Measurements from ENCODE around the gene EHMT2. TPM values are rescaled to one million over a fixed set of nuclear protein-coding genes. Genes with fewer than 3 reads are reported as not detected.

Gene EHMT2
- total and polyA plus RNA-seq, 2 of the 13 experiments (the other 11 are each of a cell fraction or from before 2014, with no cell fraction given), result 55.2 to 69.2 TPM

DNA sequence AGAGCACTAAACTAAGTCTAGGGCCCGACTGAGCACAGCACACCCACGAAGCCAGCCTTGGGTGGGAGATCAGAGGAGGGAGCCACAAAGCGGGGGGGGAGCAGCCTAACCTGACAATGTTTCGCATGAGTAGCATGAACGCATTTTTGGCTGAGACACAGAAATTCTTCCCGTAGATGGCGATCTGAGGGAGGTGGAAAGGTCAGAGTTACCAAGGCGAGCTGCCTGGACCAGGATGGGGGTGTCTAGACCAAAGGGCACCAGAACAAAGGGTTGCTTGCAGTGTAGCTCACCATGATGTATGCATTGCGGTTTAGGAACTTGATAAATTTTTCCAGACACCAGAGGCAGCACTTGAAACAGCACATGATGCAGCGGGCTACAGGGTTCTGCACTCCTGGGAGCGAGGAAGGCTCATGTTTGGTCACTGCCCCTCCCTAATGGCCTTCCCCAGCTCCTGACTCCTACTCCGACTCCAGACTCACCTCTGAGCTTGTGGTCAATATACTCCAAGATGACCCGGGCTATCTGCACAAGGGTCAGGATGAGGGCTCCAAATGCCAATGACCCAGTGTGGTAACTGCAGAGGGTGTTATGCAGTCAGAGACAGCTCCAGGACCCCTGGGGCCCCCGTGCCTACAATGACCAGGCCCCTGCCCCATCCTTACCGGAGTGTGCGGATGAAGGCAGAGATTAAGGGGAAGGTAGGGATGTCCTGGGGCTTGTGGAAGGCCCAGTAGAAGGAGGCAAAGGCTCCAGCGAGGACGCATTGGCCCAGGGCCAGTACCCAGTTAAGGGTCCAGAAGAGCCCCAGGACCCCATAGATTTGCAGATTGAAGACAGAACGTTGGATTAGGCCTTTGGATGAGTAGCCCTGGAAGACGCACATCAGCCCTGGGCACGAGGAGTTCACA lies 32.0 kb downstream of the EHMT2 start (continued):
- TF ChIP-seq, protein P1, sequence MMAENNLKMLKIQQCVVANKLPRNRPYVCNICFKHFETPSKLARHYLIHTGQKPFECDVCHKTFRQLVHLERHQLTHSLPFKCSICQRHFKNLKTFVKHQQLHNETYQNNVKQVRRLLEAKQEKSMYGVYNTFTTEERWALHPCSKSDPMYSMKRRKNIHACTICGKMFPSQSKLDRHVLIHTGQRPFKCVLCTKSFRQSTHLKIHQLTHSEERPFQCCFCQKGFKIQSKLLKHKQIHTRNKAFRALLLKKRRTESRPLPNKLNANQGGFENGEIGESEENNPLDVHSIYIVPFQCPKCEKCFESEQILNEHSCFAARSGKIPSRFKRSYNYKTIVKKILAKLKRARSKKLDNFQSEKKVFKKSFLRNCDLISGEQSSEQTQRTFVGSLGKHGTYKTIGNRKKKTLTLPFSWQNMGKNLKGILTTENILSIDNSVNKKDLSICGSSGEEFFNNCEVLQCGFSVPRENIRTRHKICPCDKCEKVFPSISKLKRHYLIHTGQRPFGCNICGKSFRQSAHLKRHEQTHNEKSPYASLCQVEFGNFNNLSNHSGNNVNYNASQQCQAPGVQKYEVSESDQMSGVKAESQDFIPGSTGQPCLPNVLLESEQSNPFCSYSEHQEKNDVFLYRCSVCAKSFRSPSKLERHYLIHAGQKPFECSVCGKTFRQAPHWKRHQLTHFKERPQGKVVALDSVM (CRISPR knock-in tag; IDR thresholded peaks at IDR 0.05), result peak; percentile 24; the same call in 1 of the 2 replicates
- no peak for TF ChIP-seq SMYD3 (CRISPR knock-in tag; IDR thresholded peaks at IDR 0.05)
- TF ChIP-seq, protein P2, sequence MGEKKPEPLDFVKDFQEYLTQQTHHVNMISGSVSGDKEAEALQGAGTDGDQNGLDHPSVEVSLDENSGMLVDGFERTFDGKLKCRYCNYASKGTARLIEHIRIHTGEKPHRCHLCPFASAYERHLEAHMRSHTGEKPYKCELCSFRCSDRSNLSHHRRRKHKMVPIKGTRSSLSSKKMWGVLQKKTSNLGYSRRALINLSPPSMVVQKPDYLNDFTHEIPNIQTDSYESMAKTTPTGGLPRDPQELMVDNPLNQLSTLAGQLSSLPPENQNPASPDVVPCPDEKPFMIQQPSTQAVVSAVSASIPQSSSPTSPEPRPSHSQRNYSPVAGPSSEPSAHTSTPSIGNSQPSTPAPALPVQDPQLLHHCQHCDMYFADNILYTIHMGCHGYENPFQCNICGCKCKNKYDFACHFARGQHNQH (CRISPR knock-in tag; IDR thresholded peaks at IDR 0.05), result peak; percentile 87
- 0 out of 2 replicates have a peak, but pooled peaks have one; percentile 78 for TF ChIP-seq ZBTB42 (CRISPR knock-in tag; IDR thresholded peaks at IDR 0.05)
- no peak for TF ChIP-seq YEATS2 (CRISPR knock-in tag; IDR thresholded peaks at IDR 0.05; ENCODE audit: borderline replicate concordance)
- no peak for TF ChIP-seq ZNF10 (CRISPR knock-in tag; IDR thresholded peaks at IDR 0.05; ENCODE audit: borderline replicate concordance, low read depth)
- TF ChIP-seq, protein P3, sequence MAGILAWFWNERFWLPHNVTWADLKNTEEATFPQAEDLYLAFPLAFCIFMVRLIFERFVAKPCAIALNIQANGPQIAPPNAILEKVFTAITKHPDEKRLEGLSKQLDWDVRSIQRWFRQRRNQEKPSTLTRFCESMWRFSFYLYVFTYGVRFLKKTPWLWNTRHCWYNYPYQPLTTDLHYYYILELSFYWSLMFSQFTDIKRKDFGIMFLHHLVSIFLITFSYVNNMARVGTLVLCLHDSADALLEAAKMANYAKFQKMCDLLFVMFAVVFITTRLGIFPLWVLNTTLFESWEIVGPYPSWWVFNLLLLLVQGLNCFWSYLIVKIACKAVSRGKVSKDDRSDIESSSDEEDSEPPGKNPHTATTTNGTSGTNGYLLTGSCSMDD (CRISPR knock-in tag; IDR thresholded peaks at IDR 0.05), result no peak
- TF ChIP-seq EED (CRISPR knock-in tag; IDR thresholded peaks at IDR 0.05), result no peak
- no peak for TF ChIP-seq HOXA7 (CRISPR knock-in tag; IDR thresholded peaks at IDR 0.05)
- TF ChIP-seq, protein P4, sequence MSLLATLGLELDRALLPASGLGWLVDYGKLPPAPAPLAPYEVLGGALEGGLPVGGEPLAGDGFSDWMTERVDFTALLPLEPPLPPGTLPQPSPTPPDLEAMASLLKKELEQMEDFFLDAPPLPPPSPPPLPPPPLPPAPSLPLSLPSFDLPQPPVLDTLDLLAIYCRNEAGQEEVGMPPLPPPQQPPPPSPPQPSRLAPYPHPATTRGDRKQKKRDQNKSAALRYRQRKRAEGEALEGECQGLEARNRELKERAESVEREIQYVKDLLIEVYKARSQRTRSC (CRISPR knock-in tag; IDR thresholded peaks at IDR 0.05; ENCODE audit: low read depth), result no peak
- TF ChIP-seq CAMTA2 (CRISPR knock-in tag; IDR thresholded peaks at IDR 0.05; ENCODE audit: borderline replicate concordance), result no peak
- TF ChIP-seq XRCC5 (optimal IDR thresholded peaks at IDR 0.05; ENCODE audit: low read length), result peak; percentile 34
- TF ChIP-seq, protein P5, sequence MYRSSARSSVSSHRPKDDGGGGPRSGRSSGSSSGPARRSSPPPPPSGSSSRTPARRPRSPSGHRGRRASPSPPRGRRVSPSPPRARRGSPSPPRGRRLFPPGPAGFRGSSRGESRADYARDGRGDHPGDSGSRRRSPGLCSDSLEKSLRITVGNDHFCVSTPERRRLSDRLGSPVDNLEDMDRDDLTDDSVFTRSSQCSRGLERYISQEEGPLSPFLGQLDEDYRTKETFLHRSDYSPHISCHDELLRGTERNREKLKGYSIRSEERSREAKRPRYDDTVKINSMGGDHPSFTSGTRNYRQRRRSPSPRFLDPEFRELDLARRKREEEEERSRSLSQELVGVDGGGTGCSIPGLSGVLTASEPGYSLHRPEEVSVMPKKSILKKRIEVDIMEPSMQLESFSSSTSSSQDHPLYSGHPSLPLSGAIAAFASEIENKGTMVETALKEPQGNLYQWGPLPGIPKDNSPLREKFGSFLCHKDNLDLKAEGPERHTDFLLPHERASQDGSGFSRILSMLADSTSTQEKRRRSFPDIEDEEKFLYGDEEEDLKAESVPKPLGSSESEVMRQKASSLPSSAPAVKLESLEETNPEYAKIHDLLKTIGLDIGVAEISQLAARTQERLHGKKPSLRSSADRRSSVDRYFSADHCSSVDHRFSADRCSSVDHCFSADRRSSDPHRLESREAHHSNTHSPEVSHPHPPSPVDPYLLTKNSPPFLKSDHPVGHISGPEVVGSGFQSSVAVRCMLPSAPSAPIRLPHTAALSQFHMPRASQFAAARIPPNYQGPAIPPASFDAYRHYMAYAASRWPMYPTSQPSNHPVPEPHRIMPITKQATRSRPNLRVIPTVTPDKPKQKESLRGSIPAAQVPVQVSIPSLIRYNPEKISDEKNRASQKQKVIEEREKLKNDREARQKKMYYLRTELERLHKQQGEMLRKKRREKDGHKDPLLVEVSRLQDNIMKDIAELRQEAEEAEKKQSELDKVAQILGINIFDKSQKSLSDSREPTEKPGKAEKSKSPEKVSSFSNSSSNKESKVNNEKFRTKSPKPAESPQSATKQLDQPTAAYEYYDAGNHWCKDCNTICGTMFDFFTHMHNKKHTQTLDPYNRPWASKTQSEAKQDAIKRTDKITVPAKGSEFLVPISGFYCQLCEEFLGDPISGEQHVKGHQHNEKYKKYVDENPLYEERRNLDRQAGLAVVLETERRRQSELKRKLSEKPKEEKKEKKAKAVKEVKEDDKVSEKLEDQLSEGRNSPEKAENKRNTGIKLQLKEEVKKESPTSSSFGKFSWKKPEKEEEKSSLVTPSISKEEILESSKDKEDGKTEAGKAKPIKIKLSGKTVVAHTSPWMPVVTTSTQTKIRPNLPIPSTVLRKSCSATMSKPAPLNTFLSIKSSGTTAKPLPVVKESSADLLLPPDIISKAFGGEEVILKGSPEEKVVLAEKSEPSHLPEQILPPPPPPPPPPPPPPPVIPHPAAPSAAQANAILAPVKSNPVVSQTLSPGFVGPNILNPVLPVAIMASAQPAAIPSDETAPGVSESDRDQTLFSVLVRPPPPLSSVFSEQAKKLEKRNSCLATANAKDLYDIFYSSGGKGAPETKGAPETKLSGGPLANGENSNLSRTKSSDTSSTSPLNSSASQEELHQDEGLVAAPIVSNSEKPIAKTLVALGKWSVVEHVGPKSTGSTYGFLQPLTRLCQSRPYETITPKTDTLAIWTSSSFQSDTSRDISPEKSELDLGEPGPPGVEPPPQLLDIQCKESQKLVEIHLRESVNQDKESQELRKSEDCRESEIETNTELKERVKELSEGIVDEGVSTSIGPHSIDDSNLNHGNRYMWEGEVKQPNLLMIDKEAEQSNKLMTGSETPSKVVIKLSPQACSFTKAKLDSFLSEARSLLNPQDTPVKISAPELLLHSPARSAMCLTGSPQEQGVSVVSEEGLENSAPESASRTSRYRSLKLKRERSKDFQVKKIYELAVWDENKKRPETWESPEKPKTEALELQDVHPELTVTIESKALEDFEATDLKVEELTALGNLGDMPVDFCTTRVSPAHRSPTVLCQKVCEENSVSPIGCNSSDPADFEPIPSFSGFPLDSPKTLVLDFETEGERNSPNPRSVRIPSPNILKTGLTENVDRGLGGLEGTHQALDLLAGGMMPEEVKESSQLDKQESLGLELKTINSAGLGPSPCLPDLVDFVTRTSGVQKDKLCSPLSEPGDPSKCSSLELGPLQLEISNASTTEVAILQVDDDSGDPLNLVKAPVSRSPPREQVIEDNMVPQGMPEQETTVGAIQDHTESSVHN (CRISPR knock-in tag; IDR thresholded peaks at IDR 0.05), result no peak
- TF ChIP-seq NFKBIZ (CRISPR knock-in tag; IDR thresholded peaks at IDR 0.05), result peak; percentile 86

Data from HepG2 (cell line).